Natural killer cell treated with Interleukin-12 subunit alpha and Interleukin-12 subunit beta and Interleukin-15 and Interleukin-18, amount 100 ng/mL, for 72 hours (primary cell): ENCODE results near the gene QPCTL. TPM values are rescaled to one million over a fixed set of nuclear protein-coding genes. Genes with fewer than 3 reads are reported as not detected.

Source experiments
- ATAC-seq, 2 donors: fragments of 150-1000 bp; cut with Tn5 transposase in 1 of 2; sonication (Bioruptor Pico), chemical (Tn5 transposase) in 1 of 2; 2 replicates each; pipeline ENCODE4 v1.10.0; 2021
- DNase-seq: peaks from one replicate; pipeline ENCODE4 v3.0.0; 2022; ENCODE audit warnings: low spot score
- H3K27ac Mint-ChIP-seq, 2 donors: 1 replicate in 1 of 2; 2 replicates in 1 of 2; pipeline ENCODE4 v1.8.0; 2022; ENCODE audit warnings: mixed read lengths in 2 of 2, mild to moderate bottlenecking in 1 of 2, moderate library complexity in 1 of 2
- H3K27me3 Mint-ChIP-seq, 2 donors: 1 replicate in 1 of 2; 2 replicates in 1 of 2; pipeline ENCODE4 v1.8.0; 2022; ENCODE audit warnings: mixed read lengths in 2 of 2
- H3K36me3 Mint-ChIP-seq: one replicate; pipeline ENCODE4 v1.8.0; 2022; ENCODE audit warnings: mixed read lengths
- H3K4me1 Mint-ChIP-seq, 2 donors: 1 replicate in 1 of 2; 2 replicates in 1 of 2; pipeline ENCODE4 v1.8.0; 2022; ENCODE audit warnings: low read depth in 2 of 2, mixed read lengths in 2 of 2, mild to moderate bottlenecking in 1 of 2
- H3K4me3 Mint-ChIP-seq: one replicate; pipeline ENCODE4 v1.8.0; 2022; ENCODE audit warnings: mixed read lengths
- H3K9me3 Mint-ChIP-seq: 2 replicates; pipeline ENCODE4 v1.8.0; 2022; ENCODE audit warnings: mixed read lengths
- total RNA-seq, 2 donors: library from RNA; stranded (reverse); gene quantifications; one replicate each; pipeline ENCODE4 v1.2.3, GENCODE V29; 2022

QPCTL gene
- total RNA-seq, 2 donors from 2014 or later = 8.4 to 22.7 TPM

DNA sequence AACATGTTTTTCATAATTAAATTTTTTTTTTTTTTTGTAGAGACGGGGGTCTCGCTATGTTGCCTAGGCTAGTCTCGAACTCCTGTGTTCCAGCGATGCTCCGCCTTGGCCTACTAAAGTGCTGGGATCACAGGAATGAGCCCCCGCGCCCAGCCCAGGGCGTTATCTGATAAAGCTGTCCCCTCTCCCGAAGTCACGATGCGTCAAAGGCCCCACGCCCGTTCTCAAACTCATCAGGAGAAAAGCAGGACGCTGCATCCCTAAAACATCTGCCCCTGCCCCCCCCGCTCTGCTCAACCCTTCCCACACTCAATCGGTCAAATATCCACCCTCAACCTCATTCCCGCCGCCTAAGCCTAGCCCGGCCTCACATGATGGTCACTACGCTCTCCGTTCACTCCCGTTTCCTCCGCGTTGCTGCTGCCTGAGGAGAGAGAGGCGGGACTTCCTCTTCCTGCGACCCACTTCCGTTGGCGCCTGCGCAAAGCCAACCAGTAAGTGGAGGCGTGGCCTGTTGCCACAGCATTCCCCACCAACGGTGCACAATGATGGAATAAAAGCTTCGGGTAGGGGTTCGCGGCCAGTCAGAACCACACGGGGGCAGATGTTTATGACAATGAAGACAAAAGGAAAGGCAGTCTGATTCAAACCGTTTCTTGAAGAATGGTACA is 815 bp upstream of the QPCTL start, which contains the start of gene SNRPD2:
Gene SNRPD2 (minus strand): TSS at position 438 of the 671 bp plus-strand sequence. CDS start 65 bp downstream, at position 373.
- peak; percentile 94 for DNase-seq
- Mint-ChIP-seq H3K36me3 (peaks cover 12% of the 10 kb centered on the region), H3K9me3 (no peaks in the 10 kb centered on the region), H3K27me3 (no peaks in the 10 kb centered on the region), H3K4me3 (peak within 1 kb of the TSS; percentile 95), H3K27ac (peak within 1 kb of the TSS; percentile 94 to 95), H3K4me1 (peaks cover 20 to 21% of the 10 kb centered on the region in 2 donors)
- peak; percentile 71 to 81 for ATAC-seq

DNA sequence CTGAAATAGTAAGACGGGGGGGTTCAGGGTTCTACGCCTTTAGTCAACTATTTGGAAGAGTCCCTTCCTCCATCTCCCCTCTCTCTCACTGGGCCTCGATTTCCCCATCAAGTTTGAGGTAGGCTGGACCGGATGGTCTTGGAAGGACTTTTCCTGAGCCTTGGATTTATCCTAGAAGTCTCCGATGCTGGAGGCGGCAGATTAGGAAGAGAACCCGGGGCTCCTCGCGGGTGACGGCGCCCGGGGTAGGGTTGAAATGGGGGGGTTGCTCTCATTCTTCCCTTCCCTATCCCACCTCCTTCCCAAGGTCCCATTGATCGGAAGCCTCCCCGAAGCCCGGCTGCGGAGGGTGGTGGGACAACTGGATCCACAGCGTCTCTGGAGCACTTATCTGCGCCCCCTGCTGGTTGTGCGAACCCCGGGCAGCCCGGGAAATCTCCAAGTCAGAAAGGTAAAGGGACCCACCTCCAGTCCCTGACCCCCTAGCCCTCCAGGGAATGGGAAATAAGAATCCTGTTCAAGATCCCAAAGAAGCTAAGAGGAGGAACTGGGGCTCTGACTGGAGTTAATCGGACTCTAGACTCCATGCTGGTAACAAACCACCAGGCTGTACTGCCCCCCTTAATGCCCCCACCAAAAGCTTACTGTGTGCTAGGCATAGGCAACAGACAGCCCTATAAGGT is 781 bp downstream of the QPCTL start:
- ATAC-seq (no peak), DNase-seq (peak; percentile 78)
- peaks cover 17% of the 10 kb centered on the region for H3K36me3 Mint-ChIP-seq

DNA sequence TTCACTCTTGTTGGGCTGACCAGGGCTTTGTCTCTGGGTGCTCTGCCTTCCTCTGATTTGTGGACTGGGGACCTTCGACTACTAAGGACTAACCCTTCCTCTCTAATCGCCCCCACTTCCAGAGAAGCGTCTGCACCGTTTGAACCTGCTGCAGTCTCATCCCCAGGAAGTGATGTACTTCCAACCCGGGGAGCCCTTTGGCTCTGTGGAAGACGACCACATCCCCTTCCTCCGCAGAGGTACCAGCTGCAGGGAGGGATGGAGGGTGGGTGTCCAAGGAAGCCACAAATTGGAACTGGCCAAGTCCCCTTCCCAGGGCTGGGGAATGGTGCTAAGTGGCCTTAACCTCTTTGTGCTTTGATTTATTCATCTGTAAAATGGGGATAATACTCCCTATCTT is 9.2 kb downstream of the QPCTL start:
- Mint-ChIP-seq H3K27me3 (no peaks in the 10 kb centered on the region), H3K36me3 (peaks cover 9% of the 10 kb centered on the region), H3K27ac (no peak overlapping the region), H3K9me3 (no peaks in the 10 kb centered on the region), H3K4me1 (peaks cover 5 to 6% of the 10 kb centered on the region in 2 donors), H3K4me3 (no peak overlapping the region)
- ATAC-seq (no peak), DNase-seq (no peak)

More for the DNA sequence above, 781 bp downstream of the QPCTL start:
- no peaks in the 10 kb centered on the region for H3K9me3 Mint-ChIP-seq
- no peaks in the 10 kb centered on the region for H3K27me3 Mint-ChIP-seq
- peak overlapping the region; percentile 94 to 95 for H3K27ac Mint-ChIP-seq
- peaks cover 24% of the 10 kb centered on the region in 2 donors for H3K4me1 Mint-ChIP-seq
- H3K4me3 Mint-ChIP-seq = peak overlapping the region; percentile 95

DNA sequence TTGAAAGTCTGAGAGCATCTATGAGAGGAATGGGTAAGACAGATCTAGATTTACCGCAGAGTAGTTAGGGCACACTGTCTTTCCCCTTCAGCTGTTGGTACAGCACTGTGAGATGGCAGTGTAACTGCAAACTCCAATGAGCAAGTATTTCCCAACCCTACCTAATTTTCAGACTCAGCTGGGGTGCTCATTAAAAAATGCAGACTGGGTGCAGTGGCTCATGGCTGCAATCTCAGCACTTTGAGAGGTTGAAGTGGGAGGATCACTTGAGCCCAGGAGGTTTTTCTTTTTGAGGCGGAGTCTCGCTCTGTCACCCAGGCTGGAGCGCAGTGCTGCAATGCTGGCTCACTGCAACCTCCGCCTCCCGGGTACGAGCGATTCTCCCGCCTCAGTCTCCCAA is 12.6 kb downstream of the QPCTL start:
- Mint-ChIP-seq H3K27me3 (no peaks in the 10 kb centered on the region), H3K36me3 (peaks cover 4% of the 10 kb centered on the region), H3K27ac (no peak overlapping the region), H3K4me1 (peaks cover 0 to 5% of the 10 kb centered on the region in 2 donors), H3K4me3 (no peak overlapping the region), H3K9me3 (no peaks in the 10 kb centered on the region)
- DNase-seq (no peak), ATAC-seq (no peak)

DNA sequence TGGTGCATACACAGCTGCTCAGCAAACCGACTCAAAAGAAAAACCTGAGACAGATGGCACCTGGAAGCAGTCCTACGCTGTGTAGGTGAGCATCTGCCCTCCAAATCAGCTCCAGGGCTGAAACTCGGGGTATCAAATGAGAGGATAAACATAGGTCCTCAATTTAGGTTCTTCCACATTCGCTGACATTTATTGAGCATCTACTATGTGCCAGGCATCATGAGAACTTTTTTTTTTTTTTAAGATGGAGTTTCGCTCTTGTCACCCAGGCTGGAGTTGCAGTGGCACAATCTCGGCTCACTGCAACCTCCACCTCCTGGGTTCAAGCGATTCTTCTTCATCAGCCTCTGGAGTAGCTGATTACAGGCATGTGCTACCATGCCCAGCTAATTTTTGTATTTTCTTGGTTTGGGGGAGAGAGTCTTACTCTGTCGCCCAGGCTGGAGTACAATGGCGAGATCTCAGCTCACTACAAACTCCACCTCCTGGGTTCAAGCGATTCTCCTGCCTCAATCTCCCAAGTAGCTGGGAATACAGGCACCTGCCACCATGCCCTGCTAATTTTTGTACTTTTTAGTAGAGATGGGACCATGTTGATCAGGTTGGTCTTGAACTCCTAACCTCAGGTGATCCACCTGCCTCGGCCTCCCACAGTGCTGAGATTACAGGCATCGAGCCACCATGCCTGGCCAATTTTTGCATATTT is 13.4 kb downstream of the QPCTL start:
- Mint-ChIP-seq H3K36me3 (peaks cover 4% of the 10 kb centered on the region), H3K4me1 (peaks cover 5 to 6% of the 10 kb centered on the region in 2 donors)

DNA sequence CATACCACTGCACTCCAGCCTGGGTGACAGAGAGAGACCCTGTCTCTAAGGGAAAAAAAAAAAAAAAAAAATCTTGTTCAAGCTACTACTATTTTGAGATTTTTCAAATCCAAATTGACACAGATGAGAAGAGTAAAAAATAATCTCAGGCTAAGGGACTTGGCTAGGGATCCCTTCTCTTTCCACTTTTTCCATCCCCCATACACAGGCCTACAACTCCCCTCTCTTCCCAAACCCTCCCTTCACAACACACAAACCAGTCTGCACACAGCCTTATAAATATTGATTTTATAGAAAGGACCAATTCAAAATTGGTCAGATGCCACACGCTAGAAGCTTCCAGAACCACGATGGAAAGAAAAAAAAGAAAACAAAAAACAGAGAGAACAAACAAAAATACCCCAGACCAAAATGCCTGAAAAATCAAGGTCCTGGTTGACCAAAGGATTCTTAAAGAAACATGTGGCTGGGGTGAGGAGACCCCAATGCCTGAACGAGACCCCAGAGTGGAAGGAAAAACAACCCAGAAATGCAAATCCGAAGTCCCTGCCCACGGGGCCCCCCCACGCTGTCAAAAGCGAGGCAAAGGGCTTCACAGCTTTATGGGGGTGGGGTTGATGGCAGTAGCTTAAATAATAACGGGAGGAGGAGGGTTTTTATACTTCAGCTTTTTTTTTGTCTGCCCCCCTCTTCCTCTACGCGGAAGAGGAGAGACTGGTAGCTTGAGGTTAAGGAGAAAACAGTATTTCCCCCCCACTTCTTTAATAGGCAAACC is 18.1 kb downstream of the QPCTL start:
- H3K27me3 Mint-ChIP-seq = no peaks in the 10 kb centered on the region
- H3K4me1 Mint-ChIP-seq = peaks cover 6 to 12% of the 10 kb centered on the region in 2 donors
- no peak for ATAC-seq
- no peaks in the 10 kb centered on the region for H3K36me3 Mint-ChIP-seq
- no peaks in the 10 kb centered on the region for H3K9me3 Mint-ChIP-seq
- no peak overlapping the region for H3K4me3 Mint-ChIP-seq
- no peak for DNase-seq
- H3K27ac Mint-ChIP-seq = no peak overlapping the region

More for the DNA sequence above, 13.4 kb downstream of the QPCTL start:
- Mint-ChIP-seq H3K4me3 (no peak overlapping the region), H3K9me3 (no peaks in the 10 kb centered on the region), H3K27ac (no peak overlapping the region), H3K27me3 (no peaks in the 10 kb centered on the region)
- DNase-seq (no peak), ATAC-seq (no peak)

DNA sequence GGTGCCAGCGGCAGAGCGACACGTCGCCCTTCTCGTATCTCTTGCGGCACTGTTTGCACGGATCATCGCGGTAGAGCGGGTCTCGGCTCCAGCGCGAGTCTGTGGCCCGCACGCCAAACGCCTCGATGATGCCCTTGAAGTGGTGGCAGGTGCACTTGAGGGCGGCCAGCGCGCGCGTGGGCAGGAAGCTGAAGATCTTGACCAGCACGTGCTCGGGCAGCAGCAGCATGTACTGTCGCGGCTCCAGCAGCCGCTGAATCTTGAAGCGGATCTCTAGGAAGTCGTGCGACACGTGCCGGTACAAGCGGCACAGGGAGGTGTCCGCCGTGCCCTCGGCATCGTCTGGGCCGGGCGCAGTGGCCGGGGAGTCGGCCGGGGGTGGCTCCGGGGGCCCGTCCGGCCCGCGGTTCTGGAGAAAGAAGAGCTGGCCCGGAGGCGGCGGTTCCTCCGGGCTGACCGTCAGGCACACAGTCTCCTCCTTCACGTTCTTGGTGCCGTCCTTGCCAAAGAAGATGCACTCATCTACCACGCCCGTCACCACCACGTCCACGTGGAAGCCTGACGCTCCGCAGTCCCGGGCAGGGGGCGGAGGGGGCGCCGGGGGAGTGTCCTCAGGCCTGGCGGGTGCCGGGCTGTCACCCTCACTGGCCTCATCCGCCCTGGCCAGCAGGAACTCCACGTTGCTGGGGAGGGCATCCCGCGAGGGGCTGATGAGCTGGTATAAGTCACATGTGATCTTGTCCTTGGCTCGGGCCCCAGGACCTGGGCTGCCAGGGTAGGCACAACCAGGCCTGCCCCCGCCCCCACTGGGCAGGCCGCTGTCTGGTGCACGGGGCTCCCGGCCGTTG is 19.6 kb downstream of the QPCTL start:
- Mint-ChIP-seq H3K27ac (no peak overlapping the region), H3K9me3 (no peaks in the 10 kb centered on the region), H3K36me3 (no peaks in the 10 kb centered on the region), H3K4me1 (peaks cover 21 to 26% of the 10 kb centered on the region in 2 donors), H3K4me3 (no peak overlapping the region), H3K27me3 (no peaks in the 10 kb centered on the region)
- ATAC-seq (no peak), DNase-seq (no peak)

DNA sequence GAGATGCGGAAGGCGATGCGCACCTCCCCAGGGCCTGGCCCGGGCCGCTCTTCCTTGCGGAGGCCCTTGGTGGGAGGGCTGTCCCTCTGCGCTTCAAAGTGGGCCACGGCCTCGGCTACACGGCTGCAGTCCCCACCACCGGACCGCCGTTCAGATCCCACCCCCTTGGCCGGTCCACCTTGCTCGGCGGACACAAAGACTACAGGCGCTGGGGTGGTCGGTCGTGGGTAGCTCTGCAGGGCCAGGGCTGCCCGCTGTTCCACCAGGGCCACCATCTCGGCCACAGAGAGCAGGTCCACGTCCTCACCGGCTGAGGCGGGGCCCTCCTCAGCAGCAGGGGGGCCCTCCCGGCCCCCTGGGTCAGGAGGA is 20.2 kb downstream of the QPCTL start:
- H3K4me1 Mint-ChIP-seq = peaks cover 27 to 31% of the 10 kb centered on the region in 2 donors

DNA sequence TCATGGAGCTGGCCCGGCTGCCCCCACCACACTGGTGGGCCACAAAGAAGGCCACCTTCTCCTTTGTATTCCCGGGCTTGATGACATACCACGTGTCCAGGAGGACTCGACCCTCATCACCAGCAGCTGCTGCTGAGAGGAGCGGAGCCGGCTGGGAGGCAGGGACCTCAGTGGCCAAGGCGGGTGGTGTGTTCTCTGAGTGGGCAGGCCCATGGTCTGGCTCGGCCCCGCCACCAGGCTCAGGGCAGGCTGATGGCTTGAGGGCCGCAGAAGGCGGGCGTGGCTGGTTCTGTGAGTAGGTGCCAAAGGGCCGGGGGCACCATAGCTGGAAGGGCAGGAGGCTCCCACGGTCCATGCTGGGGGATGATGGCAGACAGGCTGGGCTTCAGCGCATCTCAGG is 20.7 kb downstream of the QPCTL start:
- Mint-ChIP-seq H3K36me3 (no peaks in the 10 kb centered on the region), H3K9me3 (no peaks in the 10 kb centered on the region), H3K4me3 (no peak overlapping the region), H3K4me1 (peaks cover 30 to 32% of the 10 kb centered on the region in 2 donors), H3K27ac (no peak overlapping the region), H3K27me3 (no peaks in the 10 kb centered on the region)
- ATAC-seq (no peak), DNase-seq (no peak)

More for the DNA sequence above, 20.2 kb downstream of the QPCTL start:
- H3K9me3 Mint-ChIP-seq = no peaks in the 10 kb centered on the region
- H3K4me3 Mint-ChIP-seq = no peak overlapping the region
- H3K27me3 Mint-ChIP-seq = no peaks in the 10 kb centered on the region
- H3K27ac Mint-ChIP-seq = no peak overlapping the region
- no peaks in the 10 kb centered on the region for H3K36me3 Mint-ChIP-seq
- DNase-seq (no peak), ATAC-seq (no peak)

DNA sequence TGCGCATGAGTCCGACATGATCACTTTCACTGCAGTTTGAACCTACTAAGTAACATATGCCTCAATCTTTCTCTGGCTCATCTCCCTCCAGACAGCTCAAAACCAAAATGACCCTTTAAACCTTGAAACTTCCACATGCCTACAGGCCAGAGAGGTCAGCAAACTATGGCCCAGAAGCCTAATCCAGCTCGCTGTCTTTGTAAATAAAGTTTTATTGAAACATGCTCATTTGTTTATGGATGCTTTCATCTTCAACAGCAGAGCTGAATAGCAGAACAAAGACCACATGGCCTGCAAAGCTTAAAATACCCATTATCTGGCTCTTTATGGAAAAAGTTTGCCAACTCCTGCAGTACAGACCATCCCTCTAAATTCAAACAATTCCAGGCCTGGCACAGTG is 22.7 kb downstream of the QPCTL start:
- ATAC-seq (no peak), DNase-seq (no peak)
- Mint-ChIP-seq H3K4me3 (no peak overlapping the region), H3K4me1 (peaks cover 35 to 38% of the 10 kb centered on the region in 2 donors), H3K9me3 (no peaks in the 10 kb centered on the region), H3K27me3 (no peaks in the 10 kb centered on the region), H3K27ac (no peak overlapping the region), H3K36me3 (no peaks in the 10 kb centered on the region)

DNA sequence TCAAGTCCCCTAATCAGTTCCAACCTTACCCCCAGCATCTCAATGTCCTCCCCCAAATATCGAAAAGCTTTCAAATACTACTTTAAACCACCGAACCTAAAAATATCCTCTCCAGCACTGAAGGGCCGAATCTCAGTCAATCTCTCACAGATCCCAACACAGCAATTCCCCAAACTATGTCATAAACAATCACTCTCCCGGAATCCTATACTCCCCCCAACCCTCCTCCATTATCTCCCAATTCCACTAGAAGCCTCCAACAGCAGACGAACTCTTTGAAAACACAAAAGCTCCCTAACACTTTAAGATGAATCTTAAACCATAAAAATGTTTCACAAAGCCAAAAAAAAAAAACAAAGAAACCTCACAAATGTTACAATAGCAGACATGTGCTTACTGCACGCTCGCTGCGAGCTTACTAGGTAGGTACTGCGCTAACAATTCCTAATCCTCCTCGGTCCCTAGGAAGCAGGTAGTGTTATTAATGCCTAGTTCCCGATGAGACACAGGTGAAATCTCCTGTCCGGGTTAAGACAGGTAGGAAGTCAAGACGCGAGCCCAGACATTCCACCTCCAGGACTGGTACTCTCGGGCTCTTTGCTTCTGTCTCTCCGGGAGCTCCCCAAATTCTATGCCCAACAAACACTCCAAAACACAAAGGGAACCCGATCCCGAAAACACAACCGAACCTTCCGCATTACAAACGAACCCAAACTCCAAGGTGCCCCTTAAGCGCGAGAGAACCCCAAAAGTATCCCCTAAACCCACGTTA is 24.1 kb downstream of the QPCTL start:
- ATAC-seq (no peak), DNase-seq (no peak)
- Mint-ChIP-seq H3K27ac (peak overlapping the region; percentile 89 to 91), H3K9me3 (no peaks in the 10 kb centered on the region), H3K27me3 (no peaks in the 10 kb centered on the region), H3K4me3 (peak overlapping the region; percentile 87), H3K4me1 (peaks cover 31 to 35% of the 10 kb centered on the region in 2 donors), H3K36me3 (no peaks in the 10 kb centered on the region)
